MM.1S (cell line): ENCODE results near the gene BRD4.

Experiments used
- DNase-seq: peaks from one replicate; pipeline ENCODE4 v3.0.0-alpha.2; 2015
- H2AFZ ChIP-seq: fragments of 300-600 bp; sonication (generic); 2 replicates; pipeline ENCODE4 v1.6.0; 2016; ENCODE audit warnings: antibody characterized with exemption, low read length
- H3F3A ChIP-seq: fragments of 300-600 bp; sonication (generic); 2 replicates; pipeline ENCODE4 v1.6.1; 2016; ENCODE audit warnings: mild to moderate bottlenecking, antibody characterized with exemption, low read length, moderate library complexity, mixed read lengths; ENCODE audit not compliant: insufficient read depth
- H3K27ac ChIP-seq: fragments of 300-600 bp; sonication (generic); 2 replicates; pipeline ENCODE4 v1.5.1; 2016; ENCODE audit warnings: mild to moderate bottlenecking, low read length
- H3K27me3 ChIP-seq: fragments of 300-600 bp; sonication (generic); replicated peaks from 2 replicates; pipeline ENCODE4 v1.6.0; 2016; ENCODE audit warnings: low read length; ENCODE audit not compliant: insufficient read depth
- H3K36me3 ChIP-seq: fragments of 300-600 bp; sonication (generic); replicated peaks from 2 replicates; pipeline ENCODE4 v1.6.1; 2016; ENCODE audit warnings: mild to moderate bottlenecking, low read length, mixed read lengths; ENCODE audit not compliant: insufficient read depth
- H3K4me1 ChIP-seq: fragments of 300-600 bp; sonication (generic); 2 replicates; pipeline ENCODE4 v1.6.1; 2016; ENCODE audit warnings: low read length, mixed read lengths
- H3K4me2 ChIP-seq: fragments of 300-600 bp; sonication (generic); 2 replicates; pipeline ENCODE4 v1.6.0; 2016; ENCODE audit warnings: low read depth, low read length
- H3K4me3 ChIP-seq: fragments of 300-600 bp; sonication (generic); 2 replicates; pipeline ENCODE4 v1.5.1; 2016; ENCODE audit warnings: low read length, mixed read lengths
- H3K79me2 ChIP-seq: fragments of 300-600 bp; sonication (generic); 2 replicates; pipeline ENCODE4 v1.6.1; 2016; ENCODE audit warnings: mixed run types, low read length, mixed read lengths
- H3K9ac ChIP-seq: fragments of 300-600 bp; sonication (generic); 2 replicates; pipeline ENCODE4 v1.6.1; 2016; ENCODE audit warnings: low read length, mixed read lengths
- H3K9me2 ChIP-seq: fragments of 300-600 bp; sonication (generic); replicated peaks from 2 replicates; pipeline ENCODE4 v1.6.1; 2016; ENCODE audit warnings: mild to moderate bottlenecking, low read length, mixed read lengths; ENCODE audit not compliant: insufficient read depth
- H3K9me3 ChIP-seq: fragments of 300-600 bp; sonication (generic); replicated peaks from 2 replicates; pipeline ENCODE4 v1.6.1; 2016; ENCODE audit warnings: mild to moderate bottlenecking, low read length, mixed read lengths; ENCODE audit not compliant: insufficient read depth
- H4K20me1 ChIP-seq: fragments of 300-600 bp; sonication (generic); 2 replicates; pipeline ENCODE4 v1.6.1; 2016; ENCODE audit warnings: mild to moderate bottlenecking, low read length, moderate library complexity, mixed read lengths; ENCODE audit not compliant: insufficient read depth
- CTCF ChIP-seq: fragments of 300-600 bp; sonication (generic); IDR thresholded peaks from 2 replicates; pipeline ENCODE4 v1.5.1; 2016; ENCODE audit warnings: antibody characterized with exemption, low read length, mixed read lengths
- EZH2 ChIP-seq: fragments of 300-600 bp; sonication (generic); optimal IDR thresholded peaks from 2 replicates; pipeline ENCODE3; 2017; ENCODE audit warnings: low read depth, mild to moderate bottlenecking, antibody characterized with exemption, low read length, mixed read lengths
- EZH2phosphoT487 ChIP-seq: fragments of 300-600 bp; sonication (generic); IDR thresholded peaks from 2 replicates; pipeline ENCODE4 v1.6.1; 2018; ENCODE audit warnings: antibody characterized with exemption, low read length

The BRD4 gene

DNA sequence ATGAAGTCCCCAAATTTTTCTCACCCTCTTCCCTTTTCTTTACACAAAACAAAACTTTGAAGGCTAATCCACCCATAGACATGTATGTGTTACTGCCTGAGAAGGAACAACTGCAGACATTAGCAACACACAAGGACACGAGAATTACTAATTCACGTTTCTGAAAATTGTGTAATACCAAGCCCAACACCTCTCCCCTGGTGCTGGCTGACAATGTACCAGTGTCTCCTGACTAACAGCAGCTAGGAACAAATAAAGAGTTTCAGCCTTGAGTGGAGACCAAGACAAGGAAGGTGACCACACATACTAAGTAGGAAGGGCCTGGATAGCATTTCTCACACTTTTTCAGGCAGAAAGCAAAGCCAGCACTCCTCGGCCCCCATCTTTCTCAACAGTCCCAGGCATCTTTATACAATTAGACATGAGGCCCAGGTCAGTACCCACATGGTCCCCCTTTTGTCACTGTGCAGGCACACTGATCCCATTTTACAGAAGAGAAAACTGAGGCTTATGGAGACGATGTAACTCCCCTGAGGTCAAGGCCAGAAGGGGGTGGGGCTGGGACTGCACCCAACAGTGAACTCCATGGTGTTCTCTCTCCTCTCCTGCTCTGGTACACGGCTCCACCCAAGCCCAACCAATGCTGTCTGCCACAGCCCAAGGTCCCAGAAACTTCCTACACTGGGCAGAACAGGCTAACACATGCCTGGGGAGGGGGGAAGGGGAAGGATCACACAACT is 8.7 kb downstream of the BRD4 start:
- peaks cover 14% of the 10 kb centered on the region for H3K4me1 ChIP-seq
- H3K36me3 ChIP-seq: no peaks in the 10 kb centered on the region
- no peak for DNase-seq
- H3K9me2 ChIP-seq: no peaks in the 10 kb centered on the region
- H4K20me1 ChIP-seq: peaks cover 92% of the 10 kb centered on the region
- H3K27ac ChIP-seq: no peak overlapping the region
- peaks cover 4% of the 10 kb centered on the region; the same call in 1 of the 2 replicates for H3F3A ChIP-seq
- peaks cover 99% of the 10 kb centered on the region for H3K79me2 ChIP-seq
- H3K27me3 ChIP-seq: no peaks in the 10 kb centered on the region
- TF ChIP-seq EZH2phosphoT487 (no peak), CTCF (no peak)
- H3K9me3 ChIP-seq: no peaks in the 10 kb centered on the region
- no peak overlapping the region for H3K4me3 ChIP-seq
- H2AFZ ChIP-seq: no peak overlapping the region
- H3K4me2 ChIP-seq: no peak overlapping the region
- H3K9ac ChIP-seq: no peak overlapping the region

DNA sequence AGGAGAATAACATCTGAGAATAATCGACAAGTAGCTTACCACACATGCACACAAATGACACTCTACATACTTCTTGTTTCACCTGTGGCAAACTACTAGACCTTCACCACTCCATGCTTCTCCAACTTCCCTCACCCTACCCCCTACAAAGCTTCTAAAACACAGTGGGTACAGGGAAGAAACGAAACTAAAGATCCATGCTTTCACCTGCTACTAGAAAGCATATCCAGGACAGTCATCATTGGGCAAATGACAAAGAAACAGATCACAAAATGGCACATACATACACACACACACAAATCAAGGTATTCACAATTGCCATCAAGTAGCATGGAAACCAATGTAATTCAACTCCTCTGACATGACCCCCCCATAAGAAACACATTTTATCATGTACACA is 10.6 kb downstream of the BRD4 start:
- no peak for DNase-seq
- Histone ChIP-seq H3K9me3 (no peaks in the 10 kb centered on the region), H3K27me3 (no peaks in the 10 kb centered on the region), H3K4me2 (no peak overlapping the region), H3K4me3 (no peak overlapping the region), H3K9me2 (no peaks in the 10 kb centered on the region), H3K79me2 (peaks cover 99% of the 10 kb centered on the region), H4K20me1 (peaks cover 93% of the 10 kb centered on the region), H3K27ac (no peak overlapping the region), H3K9ac (no peak overlapping the region), H2AFZ (no peak overlapping the region), H3K36me3 (no peaks in the 10 kb centered on the region), H3F3A (peaks cover 3% of the 10 kb centered on the region), H3K4me1 (peaks cover 24% of the 10 kb centered on the region)
- TF ChIP-seq EZH2phosphoT487 (no peak), EZH2 (no peak), CTCF (no peak)

- no peak overlapping the region for H3K4me2 ChIP-seq
- peaks cover 90% of the 10 kb centered on the region for H4K20me1 ChIP-seq
- H3K9ac ChIP-seq: no peak overlapping the region
- H3K27ac ChIP-seq: no peak overlapping the region
- H3F3A ChIP-seq: peaks cover 8% of the 10 kb centered on the region
- no peak overlapping the region for H3K4me3 ChIP-seq
- H3K79me2 ChIP-seq: peaks cover 99% of the 10 kb centered on the region
- no peaks in the 10 kb centered on the region for H3K9me3 ChIP-seq
- no peaks in the 10 kb centered on the region for H3K27me3 ChIP-seq
- H3K9me2 ChIP-seq: no peaks in the 10 kb centered on the region
- no peak overlapping the region for H2AFZ ChIP-seq
- TF ChIP-seq EZH2 (no peak), CTCF (no peak), EZH2phosphoT487 (no peak)
- H3K4me1 ChIP-seq: peaks cover 25% of the 10 kb centered on the region
- no peaks in the 10 kb centered on the region for H3K36me3 ChIP-seq
- DNase-seq: no peak
Observed at GRCh38 chr19:15320116-15320515, 12.2 kb downstream of the BRD4 start.
